Neural cell (in vitro differentiated cells): ENCODE results near the gene INTS13. TPM values are rescaled to one million over a fixed set of nuclear protein-coding genes. Genes with fewer than 3 reads are reported as not detected.

Source experiments
- H2AFZ ChIP-seq: fragments of 200-600, 300-800 bp; sonication (generic), shearing (Covaris generic); 2 replicates; pipeline ENCODE4 v1.6.0; 2014; ENCODE audit warnings: low read depth, mild to moderate bottlenecking, antibody characterized with exemption, low read length, moderate library complexity
- H3F3A ChIP-seq: fragments of 200-600 bp; shearing (Covaris generic); 2 replicates; pipeline ENCODE4 v1.6.1; 2016; ENCODE audit warnings: mild to moderate bottlenecking, moderate library complexity, mixed read lengths, antibody characterized with exemption, low read length; ENCODE audit not compliant: insufficient read depth, poor library complexity, severe bottlenecking
- H3K27ac ChIP-seq: fragments of 200-600, 300-800 bp; sonication (generic), shearing (Covaris generic); 2 replicates; pipeline ENCODE4 v1.5.1; 2014; ENCODE audit warnings: mild to moderate bottlenecking, low read length, moderate library complexity
- H3K27me3 ChIP-seq: fragments of 300-800, 200-600 bp; sonication (generic), shearing (Covaris generic); 2 replicates; pipeline ENCODE4 v1.6.0; 2014; ENCODE audit warnings: mild to moderate bottlenecking, low read depth, low read length, moderate library complexity; ENCODE audit not compliant: insufficient read depth
- H3K36me3 ChIP-seq: fragments of 300-800, 200-600 bp; sonication (generic), shearing (Covaris generic); 2 replicates; pipeline ENCODE4 v1.5.1; 2014; ENCODE audit warnings: mild to moderate bottlenecking, antibody characterized with exemption, low read length, moderate library complexity; ENCODE audit not compliant: insufficient read depth
- H3K4me2 ChIP-seq: fragments of 300-800, 200-600 bp; sonication (generic), shearing (Covaris generic); 2 replicates; pipeline ENCODE4 v1.6.0; 2014; ENCODE audit warnings: mild to moderate bottlenecking, low read length
- H3K4me3 ChIP-seq: fragments of 300-800, 200-600 bp; sonication (generic), shearing (Covaris generic); 2 replicates; pipeline ENCODE4 v1.5.1; 2014; ENCODE audit warnings: mild to moderate bottlenecking, low read length, moderate library complexity
- H3K79me2 ChIP-seq: fragments of 200-600 bp; shearing (Covaris generic); replicated peaks from 2 replicates; pipeline ENCODE4 v1.6.0; 2014; ENCODE audit warnings: mild to moderate bottlenecking, low read length, moderate library complexity; ENCODE audit not compliant: insufficient read depth
- H3K9ac ChIP-seq: fragments of 300-800, 200-600 bp; sonication (generic), shearing (Covaris generic); 2 replicates; pipeline ENCODE4 v1.6.1; 2016; ENCODE audit warnings: mild to moderate bottlenecking, low read length, mixed read lengths
- H3K9me2 ChIP-seq: fragments of 200-600 bp; shearing (Covaris generic); 2 replicates; pipeline ENCODE4 v1.6.1; 2016; ENCODE audit warnings: mild to moderate bottlenecking, low read length, mixed read lengths; ENCODE audit not compliant: insufficient read depth
- H3K9me3 ChIP-seq: fragments of 200-600, 300-800 bp; sonication (generic), shearing (Covaris generic); 2 replicates; pipeline ENCODE4 v1.6.1; 2016; ENCODE audit warnings: mild to moderate bottlenecking, mixed run types, low read length, moderate library complexity, mixed read lengths
- H4K20me1 ChIP-seq: fragments of 200-600 bp; shearing (Covaris generic); 2 replicates; pipeline ENCODE4 v1.6.1; 2016; ENCODE audit warnings: mild to moderate bottlenecking, mixed run types; ENCODE audit not compliant: insufficient read depth
- CTCF ChIP-seq: fragments of 450-650 bp; IDR thresholded peaks from 2 replicates; pipeline ENCODE4 v1.5.1; 2014; ENCODE audit warnings: antibody characterized with exemption, mild to moderate bottlenecking, moderate library complexity; ENCODE audit not compliant: poor library complexity, severe bottlenecking
- EP300 ChIP-seq: fragments of 450-650 bp; conservative IDR thresholded peaks from 2 replicates; pipeline ENCODE4 v1.6.1; 2014; ENCODE audit warnings: antibody characterized with exemption, mild to moderate bottlenecking, moderate library complexity; ENCODE audit not compliant: poor library complexity, severe bottlenecking
- EZH2 ChIP-seq: fragments of 200-600, 300-800 bp; shearing (Covaris generic), sonication (generic); IDR thresholded peaks from 2 replicates; pipeline ENCODE4 v1.6.1; 2014; ENCODE audit warnings: antibody characterized with exemption, low read length, borderline replicate concordance, mild to moderate bottlenecking; ENCODE audit not compliant: insufficient read depth, poor library complexity, severe bottlenecking
- MXI1 ChIP-seq: fragments of 450-650 bp; conservative IDR thresholded peaks from 2 replicates; pipeline ENCODE4 v1.6.1; 2014; ENCODE audit warnings: antibody characterized with exemption, mild to moderate bottlenecking; ENCODE audit not compliant: poor library complexity, severe bottlenecking
- POLR2AphosphoS5 ChIP-seq: IDR thresholded peaks from 2 replicates; pipeline ENCODE4 v1.6.1; 2012
- RAD21 ChIP-seq: fragments of 450-650 bp; conservative IDR thresholded peaks from 2 replicates; pipeline ENCODE4 v1.6.1; 2014; ENCODE audit warnings: antibody characterized with exemption, mild to moderate bottlenecking, moderate library complexity
- REST ChIP-seq: IDR thresholded peaks from 2 replicates; pipeline ENCODE4 v1.6.1; 2012; ENCODE audit warnings: borderline replicate concordance
- SMC3 ChIP-seq: fragments of 450-650 bp; conservative IDR thresholded peaks from 2 replicates; pipeline ENCODE4 v1.6.1; 2014; ENCODE audit warnings: antibody characterized with exemption, mild to moderate bottlenecking, moderate library complexity; ENCODE audit not compliant: poor library complexity
- TAF1 ChIP-seq: IDR thresholded peaks from 2 replicates; pipeline ENCODE4 v1.6.1; 2012; ENCODE audit warnings: low read depth
- polyA plus RNA-seq: library from polyadenylated mRNA; depleted of rRNA; stranded (reverse); fragments of >200 nt; gene quantifications from 2 replicates; pipeline ENCODE4 v1.2.3, GENCODE V29; 2014

INTS13 gene
- polyA plus RNA-seq, 1 donor from 2014 or later, result 15.3 TPM

GRCh38 chr12:26921886-26922285 lies 15.9 kb downstream of the INTS13 start:
- H3K9ac ChIP-seq, result no peak overlapping the region
- H3K4me3 ChIP-seq, result no peak overlapping the region
- H3K79me2 ChIP-seq, result no peaks in the 10 kb centered on the region
- H2AFZ ChIP-seq, result no peak overlapping the region
- no peaks in the 10 kb centered on the region for H3K27me3 ChIP-seq
- H3K36me3 ChIP-seq, result peaks cover 3% of the 10 kb centered on the region
- no peaks in the 10 kb centered on the region for H3F3A ChIP-seq
- no peak overlapping the region for H3K27ac ChIP-seq
- H3K4me2 ChIP-seq, result no peak overlapping the region
- H4K20me1 ChIP-seq, result no peaks in the 10 kb centered on the region
- no peaks in the 10 kb centered on the region for H3K9me3 ChIP-seq
- no peak for TF ChIP-seq POLR2AphosphoS5
- TF ChIP-seq EP300, result no peak
- no peak for TF ChIP-seq RAD21
- TF ChIP-seq EZH2, result no peak
- no peak for TF ChIP-seq SMC3
- no peak for TF ChIP-seq TAF1
- no peak for TF ChIP-seq MXI1
- TF ChIP-seq CTCF, result no peak
- no peak for TF ChIP-seq REST
- H3K9me2 ChIP-seq, result no peaks in the 10 kb centered on the region

GRCh38 chr12:26919216-26919555 lies 18.6 kb downstream of the INTS13 start:
- H3K4me3 ChIP-seq, result no peak overlapping the region
- no peaks in the 10 kb centered on the region for H3K27me3 ChIP-seq
- H3K9ac ChIP-seq, result no peak overlapping the region
- no peak overlapping the region for H2AFZ ChIP-seq
- H3K79me2 ChIP-seq, result no peaks in the 10 kb centered on the region
- no peak overlapping the region for H3K4me2 ChIP-seq
- H3K9me3 ChIP-seq, result no peaks in the 10 kb centered on the region
- peaks cover 3% of the 10 kb centered on the region for H3K36me3 ChIP-seq
- H4K20me1 ChIP-seq, result no peaks in the 10 kb centered on the region
- H3K9me2 ChIP-seq, result no peaks in the 10 kb centered on the region
- H3F3A ChIP-seq, result no peaks in the 10 kb centered on the region
- no peak overlapping the region for H3K27ac ChIP-seq
- TF ChIP-seq EP300, result no peak
- TF ChIP-seq TAF1, result no peak
- no peak for TF ChIP-seq RAD21
- TF ChIP-seq MXI1, result no peak
- TF ChIP-seq EZH2, result no peak
- TF ChIP-seq POLR2AphosphoS5, result no peak
- TF ChIP-seq REST, result no peak
- TF ChIP-seq CTCF, result no peak
- TF ChIP-seq SMC3, result no peak
